Measurements from ENCODE around the gene NNMT. TPM values are rescaled to one million over a fixed set of nuclear protein-coding genes. Genes with fewer than 3 reads are reported as not detected.

Gene NNMT
- polyA plus RNA-seq, 1 of the 3 experiments (the other 2 are of a cell fraction) = 84.6 TPM

DNA sequence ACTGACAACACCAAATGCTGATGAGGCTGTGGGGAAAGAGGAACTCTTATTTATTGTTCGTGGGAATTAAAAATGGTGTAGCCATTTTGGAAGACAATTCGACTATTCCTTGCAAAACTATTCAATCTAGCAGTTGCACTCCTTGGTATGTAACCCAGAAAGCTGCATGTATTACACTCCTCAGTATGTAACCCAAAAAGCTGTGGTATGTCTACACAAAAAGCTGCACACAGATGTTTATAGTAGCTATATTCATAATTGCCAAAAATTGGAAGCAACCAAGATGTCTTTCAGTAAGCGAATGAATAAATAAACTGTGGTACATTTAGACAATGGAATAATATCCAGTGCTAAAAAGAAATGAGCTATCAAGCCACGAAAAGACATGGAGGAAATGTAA, 4.9 kb downstream of the NNMT start:
- no peaks in the 10 kb centered on the region for H4K20me1 ChIP-seq (ENCODE audit: insufficient read depth)
- H3K36me3 ChIP-seq (replicated peaks in 1 of 2; ENCODE audit: control insufficient read depth in 1 of 2, insufficient read depth in 2 of 2, low read length in 1 of 2) = peaks cover 33 to 55% of the 10 kb centered on the region in 2 experiments
- H3K27ac ChIP-seq (ENCODE audit: low read depth in 2 of 2, low read length in 1 of 2) = no peak overlapping the region
- H3K79me2 ChIP-seq (ENCODE audit: insufficient read depth) = peaks cover 80% of the 10 kb centered on the region
- H3F3A ChIP-seq (replicated peaks; ENCODE audit: insufficient read depth) = peaks cover 24% of the 10 kb centered on the region
- no peak overlapping the region for H3K4me3 ChIP-seq (ENCODE audit: low read depth in 2 of 2, low read length in 1 of 2)
- no peak for DNase-seq
- no peak for TF ChIP-seq TEAD4 (IDR thresholded peaks at IDR 0.05; ENCODE audit: borderline replicate concordance, insufficient read depth)
- TF ChIP-seq RXRA (IDR thresholded peaks at IDR 0.05; ENCODE audit: borderline replicate concordance, low read depth) = no peak
- TF ChIP-seq MXI1 (IDR thresholded peaks at IDR 0.05; ENCODE audit: low read depth, low read length) = no peak
- TF ChIP-seq, protein P1, sequence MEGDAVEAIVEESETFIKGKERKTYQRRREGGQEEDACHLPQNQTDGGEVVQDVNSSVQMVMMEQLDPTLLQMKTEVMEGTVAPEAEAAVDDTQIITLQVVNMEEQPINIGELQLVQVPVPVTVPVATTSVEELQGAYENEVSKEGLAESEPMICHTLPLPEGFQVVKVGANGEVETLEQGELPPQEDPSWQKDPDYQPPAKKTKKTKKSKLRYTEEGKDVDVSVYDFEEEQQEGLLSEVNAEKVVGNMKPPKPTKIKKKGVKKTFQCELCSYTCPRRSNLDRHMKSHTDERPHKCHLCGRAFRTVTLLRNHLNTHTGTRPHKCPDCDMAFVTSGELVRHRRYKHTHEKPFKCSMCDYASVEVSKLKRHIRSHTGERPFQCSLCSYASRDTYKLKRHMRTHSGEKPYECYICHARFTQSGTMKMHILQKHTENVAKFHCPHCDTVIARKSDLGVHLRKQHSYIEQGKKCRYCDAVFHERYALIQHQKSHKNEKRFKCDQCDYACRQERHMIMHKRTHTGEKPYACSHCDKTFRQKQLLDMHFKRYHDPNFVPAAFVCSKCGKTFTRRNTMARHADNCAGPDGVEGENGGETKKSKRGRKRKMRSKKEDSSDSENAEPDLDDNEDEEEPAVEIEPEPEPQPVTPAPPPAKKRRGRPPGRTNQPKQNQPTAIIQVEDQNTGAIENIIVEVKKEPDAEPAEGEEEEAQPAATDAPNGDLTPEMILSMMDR (IDR thresholded peaks at IDR 0.05) = no peak
- no peak for TF ChIP-seq EZH2phosphoT487 (IDR thresholded peaks at IDR 0.05; ENCODE audit: borderline replicate concordance, low read depth)
- no peak for TF ChIP-seq SMC3 (IDR thresholded peaks at IDR 0.05; ENCODE audit: low read depth, low read length)
- TF ChIP-seq YY1 (IDR thresholded peaks at IDR 0.05; ENCODE audit: low read depth) = no peak
- TF ChIP-seq RAD21 (IDR thresholded peaks at IDR 0.05; ENCODE audit: low read length) = no peak
- TF ChIP-seq NFIC (IDR thresholded peaks at IDR 0.05; ENCODE audit: borderline replicate concordance) = no peak
- TF ChIP-seq, protein P2, sequence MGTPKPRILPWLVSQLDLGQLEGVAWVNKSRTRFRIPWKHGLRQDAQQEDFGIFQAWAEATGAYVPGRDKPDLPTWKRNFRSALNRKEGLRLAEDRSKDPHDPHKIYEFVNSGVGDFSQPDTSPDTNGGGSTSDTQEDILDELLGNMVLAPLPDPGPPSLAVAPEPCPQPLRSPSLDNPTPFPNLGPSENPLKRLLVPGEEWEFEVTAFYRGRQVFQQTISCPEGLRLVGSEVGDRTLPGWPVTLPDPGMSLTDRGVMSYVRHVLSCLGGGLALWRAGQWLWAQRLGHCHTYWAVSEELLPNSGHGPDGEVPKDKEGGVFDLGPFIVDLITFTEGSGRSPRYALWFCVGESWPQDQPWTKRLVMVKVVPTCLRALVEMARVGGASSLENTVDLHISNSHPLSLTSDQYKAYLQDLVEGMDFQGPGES (IDR thresholded peaks at IDR 0.05; ENCODE audit: low read depth, low read length) = no peak
- TF ChIP-seq, protein P3, sequence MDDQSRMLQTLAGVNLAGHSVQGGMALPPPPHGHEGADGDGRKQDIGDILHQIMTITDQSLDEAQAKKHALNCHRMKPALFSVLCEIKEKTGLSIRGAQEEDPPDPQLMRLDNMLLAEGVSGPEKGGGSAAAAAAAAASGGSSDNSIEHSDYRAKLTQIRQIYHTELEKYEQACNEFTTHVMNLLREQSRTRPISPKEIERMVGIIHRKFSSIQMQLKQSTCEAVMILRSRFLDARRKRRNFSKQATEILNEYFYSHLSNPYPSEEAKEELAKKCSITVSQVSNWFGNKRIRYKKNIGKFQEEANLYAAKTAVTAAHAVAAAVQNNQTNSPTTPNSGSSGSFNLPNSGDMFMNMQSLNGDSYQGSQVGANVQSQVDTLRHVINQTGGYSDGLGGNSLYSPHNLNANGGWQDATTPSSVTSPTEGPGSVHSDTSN (IDR thresholded peaks at IDR 0.05) = no peak
- TF ChIP-seq TAF1 (IDR thresholded peaks at IDR 0.05; ENCODE audit: borderline replicate concordance, low read depth, low read length) = no peak
- TF ChIP-seq FOSL2 (IDR thresholded peaks at IDR 0.05; ENCODE audit: borderline replicate concordance, low read depth) = no peak
- TF ChIP-seq, protein P4, sequence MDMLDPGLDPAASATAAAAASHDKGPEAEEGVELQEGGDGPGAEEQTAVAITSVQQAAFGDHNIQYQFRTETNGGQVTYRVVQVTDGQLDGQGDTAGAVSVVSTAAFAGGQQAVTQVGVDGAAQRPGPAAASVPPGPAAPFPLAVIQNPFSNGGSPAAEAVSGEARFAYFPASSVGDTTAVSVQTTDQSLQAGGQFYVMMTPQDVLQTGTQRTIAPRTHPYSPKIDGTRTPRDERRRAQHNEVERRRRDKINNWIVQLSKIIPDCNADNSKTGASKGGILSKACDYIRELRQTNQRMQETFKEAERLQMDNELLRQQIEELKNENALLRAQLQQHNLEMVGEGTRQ (IDR thresholded peaks at IDR 0.05; ENCODE audit: borderline replicate concordance, low read depth, low read length) = no peak
- TF ChIP-seq TCF12 (IDR thresholded peaks at IDR 0.05) = no peak
- TF ChIP-seq, protein P5, sequence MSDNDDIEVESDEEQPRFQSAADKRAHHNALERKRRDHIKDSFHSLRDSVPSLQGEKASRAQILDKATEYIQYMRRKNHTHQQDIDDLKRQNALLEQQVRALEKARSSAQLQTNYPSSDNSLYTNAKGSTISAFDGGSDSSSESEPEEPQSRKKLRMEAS (IDR thresholded peaks at IDR 0.05; ENCODE audit: low read depth) = no peak
- TF ChIP-seq, protein P6, sequence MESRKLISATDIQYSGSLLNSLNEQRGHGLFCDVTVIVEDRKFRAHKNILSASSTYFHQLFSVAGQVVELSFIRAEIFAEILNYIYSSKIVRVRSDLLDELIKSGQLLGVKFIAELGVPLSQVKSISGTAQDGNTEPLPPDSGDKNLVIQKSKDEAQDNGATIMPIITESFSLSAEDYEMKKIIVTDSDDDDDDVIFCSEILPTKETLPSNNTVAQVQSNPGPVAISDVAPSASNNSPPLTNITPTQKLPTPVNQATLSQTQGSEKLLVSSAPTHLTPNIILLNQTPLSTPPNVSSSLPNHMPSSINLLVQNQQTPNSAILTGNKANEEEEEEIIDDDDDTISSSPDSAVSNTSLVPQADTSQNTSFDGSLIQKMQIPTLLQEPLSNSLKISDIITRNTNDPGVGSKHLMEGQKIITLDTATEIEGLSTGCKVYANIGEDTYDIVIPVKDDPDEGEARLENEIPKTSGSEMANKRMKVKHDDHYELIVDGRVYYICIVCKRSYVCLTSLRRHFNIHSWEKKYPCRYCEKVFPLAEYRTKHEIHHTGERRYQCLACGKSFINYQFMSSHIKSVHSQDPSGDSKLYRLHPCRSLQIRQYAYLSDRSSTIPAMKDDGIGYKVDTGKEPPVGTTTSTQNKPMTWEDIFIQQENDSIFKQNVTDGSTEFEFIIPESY (IDR thresholded peaks at IDR 0.05; ENCODE audit: borderline replicate concordance, low read depth) = no peak
- TF ChIP-seq, protein P7, sequence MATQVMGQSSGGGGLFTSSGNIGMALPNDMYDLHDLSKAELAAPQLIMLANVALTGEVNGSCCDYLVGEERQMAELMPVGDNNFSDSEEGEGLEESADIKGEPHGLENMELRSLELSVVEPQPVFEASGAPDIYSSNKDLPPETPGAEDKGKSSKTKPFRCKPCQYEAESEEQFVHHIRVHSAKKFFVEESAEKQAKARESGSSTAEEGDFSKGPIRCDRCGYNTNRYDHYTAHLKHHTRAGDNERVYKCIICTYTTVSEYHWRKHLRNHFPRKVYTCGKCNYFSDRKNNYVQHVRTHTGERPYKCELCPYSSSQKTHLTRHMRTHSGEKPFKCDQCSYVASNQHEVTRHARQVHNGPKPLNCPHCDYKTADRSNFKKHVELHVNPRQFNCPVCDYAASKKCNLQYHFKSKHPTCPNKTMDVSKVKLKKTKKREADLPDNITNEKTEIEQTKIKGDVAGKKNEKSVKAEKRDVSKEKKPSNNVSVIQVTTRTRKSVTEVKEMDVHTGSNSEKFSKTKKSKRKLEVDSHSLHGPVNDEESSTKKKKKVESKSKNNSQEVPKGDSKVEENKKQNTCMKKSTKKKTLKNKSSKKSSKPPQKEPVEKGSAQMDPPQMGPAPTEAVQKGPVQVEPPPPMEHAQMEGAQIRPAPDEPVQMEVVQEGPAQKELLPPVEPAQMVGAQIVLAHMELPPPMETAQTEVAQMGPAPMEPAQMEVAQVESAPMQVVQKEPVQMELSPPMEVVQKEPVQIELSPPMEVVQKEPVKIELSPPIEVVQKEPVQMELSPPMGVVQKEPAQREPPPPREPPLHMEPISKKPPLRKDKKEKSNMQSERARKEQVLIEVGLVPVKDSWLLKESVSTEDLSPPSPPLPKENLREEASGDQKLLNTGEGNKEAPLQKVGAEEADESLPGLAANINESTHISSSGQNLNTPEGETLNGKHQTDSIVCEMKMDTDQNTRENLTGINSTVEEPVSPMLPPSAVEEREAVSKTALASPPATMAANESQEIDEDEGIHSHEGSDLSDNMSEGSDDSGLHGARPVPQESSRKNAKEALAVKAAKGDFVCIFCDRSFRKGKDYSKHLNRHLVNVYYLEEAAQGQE (IDR thresholded peaks at IDR 0.05; ENCODE audit: low read depth, low read length) = no peak
- no peak for TF ChIP-seq GATA2 (CRISPR knock-in tag; IDR thresholded peaks at IDR 0.05)
- no peak for TF ChIP-seq NRF1 (IDR thresholded peaks at IDR 0.05; ENCODE audit: low read depth, low read length)
- H3K9ac ChIP-seq = no peak overlapping the region
- H3K4me2 ChIP-seq = no peak overlapping the region
- POLR2A ChIA-PET = no interaction called here
- H3K27me3 ChIP-seq (ENCODE audit: insufficient read depth) = no peaks in the 10 kb centered on the region
- WGBS (ENCODE audit: low lambda C conversion rate) = 45% methylated on average over 4 of the region's 4 CpGs
- H3K9me3 ChIP-seq = peaks cover 16% of the 10 kb centered on the region; the same call in 1 of the 2 replicates
- H2AFZ ChIP-seq (ENCODE audit: low read depth) = no peak overlapping the region
- no peaks in the 10 kb centered on the region for H3K4me1 ChIP-seq (ENCODE audit: control insufficient read depth in 1 of 2, insufficient read depth in 2 of 2, low read depth in 1 of 2, low read length in 1 of 2)
- H3K9me2 ChIP-seq = no peaks in the 10 kb centered on the region
- CTCF ChIA-PET = interaction anchor here (0.6 to 0.9 kb wide), 2 partner anchors 20 to 40 kb away, joined by 3 to 4 read pairs; no protein-coding TSS in a partner anchor
